ENCODE results near the gene SKIDA1.
A peak's percentile ranks its signal among the peaks of the same experiment; 100 is the strongest.

SKIDA1 gene

GRCh38 chr10:21499701-21500577, 25.5 kb downstream of the SKIDA1 start:
- DNase-seq, result peak; percentile 34

- DNase-seq, result no peak
Measured at GRCh38 chr10:21498986-21499385, 26.5 kb downstream of the SKIDA1 start.

- no peak for DNase-seq
Measured at GRCh38 chr10:21498377-21498776, 27.1 kb downstream of the SKIDA1 start.

- DNase-seq, result peak; percentile 43
Measured at GRCh38 chr10:21497177-21497807, 28.2 kb downstream of the SKIDA1 start.

GRCh38 chr10:21496343-21497176, 28.9 kb downstream of the SKIDA1 start:
- peak; percentile 67 for DNase-seq

- DNase-seq, result peak; percentile 90
Measured at GRCh38 chr10:21495752-21496342, 29.6 kb downstream of the SKIDA1 start.

- no peak for DNase-seq
Measured at GRCh38 chr10:21495002-21495751, 30.3 kb downstream of the SKIDA1 start.

- peak; percentile 34 for DNase-seq
Measured at GRCh38 chr10:21494191-21495001, 31.1 kb downstream of the SKIDA1 start.

- DNase-seq, result no peak
Measured at GRCh38 chr10:21493784-21494183, 31.7 kb downstream of the SKIDA1 start.

GRCh38 chr10:21492421-21492820, 33.1 kb downstream of the SKIDA1 start:
- no peak for DNase-seq

- no peak for DNase-seq
Measured at GRCh38 chr10:21490711-21491105, 34.8 kb downstream of the SKIDA1 start.

GRCh38 chr10:21490028-21490710, 35.3 kb downstream of the SKIDA1 start:
- DNase-seq, result no peak

GRCh38 chr10:21488957-21489446, 36.5 kb downstream of the SKIDA1 start:
- no peak for DNase-seq

GRCh38 chr10:21488246-21488956, 37.1 kb downstream of the SKIDA1 start:
- no peak for DNase-seq

GRCh38 chr10:21487416-21488180, 37.9 kb downstream of the SKIDA1 start:
- no peak for DNase-seq

GRCh38 chr10:21482821-21483220, 42.7 kb downstream of the SKIDA1 start:
- no peak for DNase-seq

GRCh38 chr10:21481407-21481806, 44.1 kb downstream of the SKIDA1 start:
- DNase-seq, result no peak

- no peak for DNase-seq
Measured at GRCh38 chr10:21479570-21480315, 45.7 kb downstream of the SKIDA1 start.

Measured in activated CD4-positive, alpha-beta T cell treated with anti-CD3 and anti-CD28 coated beads for 48 hours (primary cell).